HG02588 (cell line): ENCODE results near the gene RS1.

ENCODE experiments used
- ATAC-seq: cut with Tn5 transposase; IDR thresholded peaks from one replicate; pipeline ENCODE4 v1.9.1; 2021; ENCODE audit warnings: mild to moderate bottlenecking, moderate library complexity; ENCODE audit not compliant: unreplicated experiment

RS1 gene

GRCh38 chrX:18668071-18668835 lies 3.7 kb downstream of the RS1 start:
- ATAC-seq = no peak

DNA sequence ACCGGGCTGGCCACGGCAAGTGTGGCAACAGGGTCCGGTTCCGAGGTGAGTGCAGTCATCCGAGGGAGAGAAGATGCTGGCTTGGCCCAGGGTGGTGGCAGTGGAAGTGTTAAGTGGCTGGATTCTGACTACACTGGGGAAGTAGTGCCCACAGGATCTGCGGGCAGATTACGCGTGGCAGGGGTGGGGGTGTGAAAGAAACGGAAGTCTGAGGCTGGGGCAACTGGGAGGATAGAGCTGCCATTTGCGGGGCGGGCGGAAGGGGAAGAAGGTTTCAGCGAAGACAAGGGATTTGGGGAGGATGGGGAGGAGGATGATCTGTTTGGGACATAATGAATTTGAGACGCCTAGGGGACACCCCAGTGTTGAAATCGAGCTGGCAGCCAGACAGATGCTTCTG lies 5.3 kb downstream of the RS1 start:
- ATAC-seq = no peak

- ATAC-seq = no peak
Measured at GRCh38 chrX:18664947-18665346, 7.0 kb downstream of the RS1 start.

GRCh38 chrX:18661273-18661672 lies 10.6 kb downstream of the RS1 start:
- no peak for ATAC-seq

GRCh38 chrX:18654875-18655836 lies 16.8 kb downstream of the RS1 start:
- ATAC-seq = no peak

- no peak for ATAC-seq
Measured at GRCh38 chrX:18652636-18653035, 19.3 kb downstream of the RS1 start.

- ATAC-seq = no peak
Measured at GRCh38 chrX:18650662-18651061, 21.2 kb downstream of the RS1 start.

DNA sequence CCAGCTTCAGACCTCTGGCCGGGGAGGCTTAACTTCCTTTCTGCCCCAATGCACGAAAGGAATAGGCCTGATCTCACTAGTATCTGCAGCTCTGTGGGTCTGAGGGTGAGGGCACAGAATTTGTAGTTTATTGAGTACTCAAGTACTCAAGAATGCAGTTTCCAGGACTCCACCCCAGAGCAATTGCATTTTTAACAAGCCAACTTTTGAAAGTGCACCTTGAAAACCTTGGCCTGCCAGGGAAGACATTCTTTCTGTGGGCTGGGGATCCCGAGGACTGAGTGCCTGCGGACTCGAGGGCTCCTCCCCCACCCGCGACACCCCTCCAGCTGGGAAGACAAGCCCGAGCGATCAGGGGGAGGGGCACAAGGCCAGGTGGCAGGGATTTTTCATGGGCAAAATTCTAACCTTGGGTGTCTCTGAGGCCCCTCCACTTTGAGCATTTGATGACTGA lies 22.4 kb downstream of the RS1 start:
- no peak for ATAC-seq

DNA sequence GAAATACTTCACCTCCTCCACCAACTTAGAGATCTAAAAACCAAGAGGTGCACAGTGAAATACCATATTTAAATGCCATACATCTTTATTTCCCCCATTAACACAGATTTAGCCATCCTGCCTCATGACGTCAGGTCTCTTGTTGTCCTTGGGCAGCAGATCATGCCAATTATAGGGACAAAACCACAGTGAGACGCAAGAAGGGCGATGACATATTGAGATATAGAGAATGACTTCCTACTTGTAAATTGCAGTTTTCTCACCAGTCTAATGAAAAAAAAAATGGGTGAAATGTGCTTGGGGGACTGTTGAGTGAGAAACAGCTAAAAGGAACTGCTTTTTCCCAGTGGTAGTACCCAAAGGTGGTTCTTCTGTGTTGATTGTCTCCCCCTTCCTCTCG lies 24.3 kb downstream of the RS1 start:
- no peak for ATAC-seq

DNA sequence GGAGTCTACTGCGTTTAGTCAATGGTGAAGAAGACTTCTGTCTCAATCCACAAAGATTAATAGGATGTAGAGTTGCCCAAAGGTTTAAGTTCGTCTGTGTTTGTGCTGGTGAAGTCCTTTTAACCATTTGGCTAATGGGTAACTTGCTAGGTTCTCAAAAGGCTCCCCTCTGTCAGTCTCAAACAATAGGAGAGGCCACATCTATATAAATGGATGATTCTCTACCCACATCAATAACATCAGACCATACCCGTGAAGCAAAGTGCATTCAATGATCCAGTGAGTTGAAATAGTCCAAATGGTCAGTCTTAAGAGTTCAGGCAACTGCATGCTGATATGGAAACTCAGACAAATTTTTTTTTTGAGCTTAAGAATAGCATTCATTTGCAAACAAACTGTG lies 28.1 kb downstream of the RS1 start:
- no peak for ATAC-seq

DNA sequence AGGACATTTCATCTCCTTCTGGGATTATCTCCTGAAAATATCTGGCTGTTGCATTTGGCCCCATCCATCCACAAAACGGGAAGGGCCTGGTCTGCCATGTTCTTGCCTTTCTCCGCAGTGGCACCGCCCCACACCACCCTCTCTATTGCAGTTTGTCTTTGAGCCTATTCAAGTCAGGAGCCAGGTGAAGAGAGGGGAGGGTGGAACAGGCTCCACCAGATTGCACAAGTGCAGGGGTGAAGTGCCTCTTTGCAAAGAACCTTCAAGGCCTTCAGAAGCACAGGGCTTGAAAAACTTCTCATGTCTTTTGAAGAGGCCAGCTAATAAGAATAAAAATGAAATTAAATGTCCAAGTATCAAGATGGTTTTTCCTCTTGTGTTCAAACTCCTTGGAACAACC lies 28.7 kb downstream of the RS1 start:
- ATAC-seq = no peak

GRCh38 chrX:18640686-18641085 lies 31.2 kb downstream of the RS1 start:
- ATAC-seq = no peak

DNA sequence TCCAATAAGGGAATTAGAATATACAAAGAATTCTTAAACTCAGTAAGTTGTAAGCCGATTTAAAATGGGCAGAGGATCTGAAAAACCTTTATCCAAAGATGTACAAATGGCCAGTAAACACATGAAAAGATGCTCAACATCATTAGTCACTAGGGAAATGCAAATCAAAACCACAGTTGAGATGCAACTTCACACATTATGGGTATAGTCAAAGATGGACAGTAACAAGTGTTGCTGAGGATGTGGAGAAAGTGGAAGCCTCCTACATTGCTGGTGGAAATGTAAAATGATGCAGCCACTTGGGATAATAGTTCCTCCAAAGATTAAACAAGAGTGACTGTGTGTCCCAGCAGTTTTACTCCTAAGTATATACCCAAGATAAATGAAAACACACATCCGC lies 32.6 kb downstream of the RS1 start:
- ATAC-seq = no peak

DNA sequence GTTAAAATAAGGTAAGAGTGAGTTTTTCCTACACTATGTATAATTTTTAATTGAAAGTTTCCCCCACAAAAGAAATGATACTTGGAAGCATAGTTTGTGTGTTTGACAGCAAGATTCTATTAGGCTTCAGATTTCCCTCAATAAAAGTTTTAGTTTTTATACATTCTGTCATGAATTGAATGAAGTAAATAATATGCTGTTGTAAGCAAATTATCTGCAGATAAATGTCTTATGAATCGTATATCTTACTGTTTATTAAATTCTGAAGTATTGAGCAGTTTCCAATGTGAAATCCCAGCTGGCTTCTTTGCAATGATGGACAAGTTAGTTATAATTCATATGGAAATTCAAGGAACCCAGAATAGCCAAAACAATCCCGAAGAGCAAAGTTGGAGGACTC lies 33.5 kb downstream of the RS1 start:
- ATAC-seq = no peak

- no peak for ATAC-seq
Measured at GRCh38 chrX:18630934-18631333, 41.0 kb downstream of the RS1 start.

- ATAC-seq = no peak
Measured at GRCh38 chrX:18624599-18624998, 47.3 kb downstream of the RS1 start.

GRCh38 chrX:18620349-18620748 lies 51.6 kb downstream of the RS1 start:
- ATAC-seq = no peak

DNA sequence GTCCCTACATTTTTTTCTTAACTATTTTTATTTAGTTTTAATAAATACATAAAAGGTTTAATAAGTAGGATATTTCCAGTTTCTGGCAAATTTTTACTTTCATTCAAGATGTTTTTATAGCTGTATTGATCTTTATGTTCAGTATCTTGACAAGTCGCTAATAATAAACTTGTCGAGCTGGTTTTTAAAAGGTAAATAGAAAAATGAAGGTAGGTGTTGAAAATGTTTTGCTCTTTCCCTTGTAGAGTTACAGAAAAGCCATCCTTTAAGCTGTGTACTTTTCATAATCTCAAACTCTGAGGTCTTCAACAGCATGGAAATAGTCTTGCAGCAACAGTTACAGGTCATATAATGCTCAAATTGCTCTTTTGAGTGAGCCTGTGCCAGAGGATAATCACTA lies 52.6 kb downstream of the RS1 start:
- ATAC-seq = no peak

DNA sequence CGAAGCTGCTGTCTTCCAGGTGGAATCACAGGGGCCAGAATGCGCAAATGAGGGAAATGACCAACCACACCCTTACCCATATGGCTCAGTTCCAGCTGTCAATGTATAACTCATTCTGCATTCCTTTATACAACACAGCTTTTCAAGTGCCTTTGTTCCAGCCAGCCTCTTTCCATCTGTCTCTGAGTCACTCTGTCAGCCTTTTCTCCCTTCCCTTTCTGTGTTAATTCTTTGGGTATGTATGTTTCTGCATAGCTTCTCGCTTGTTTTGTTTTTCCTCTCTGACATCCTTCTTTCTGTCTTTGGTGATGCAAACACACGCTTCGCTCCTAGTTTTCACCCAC lies 54.5 kb downstream of the RS1 start:
- no peak for ATAC-seq

DNA sequence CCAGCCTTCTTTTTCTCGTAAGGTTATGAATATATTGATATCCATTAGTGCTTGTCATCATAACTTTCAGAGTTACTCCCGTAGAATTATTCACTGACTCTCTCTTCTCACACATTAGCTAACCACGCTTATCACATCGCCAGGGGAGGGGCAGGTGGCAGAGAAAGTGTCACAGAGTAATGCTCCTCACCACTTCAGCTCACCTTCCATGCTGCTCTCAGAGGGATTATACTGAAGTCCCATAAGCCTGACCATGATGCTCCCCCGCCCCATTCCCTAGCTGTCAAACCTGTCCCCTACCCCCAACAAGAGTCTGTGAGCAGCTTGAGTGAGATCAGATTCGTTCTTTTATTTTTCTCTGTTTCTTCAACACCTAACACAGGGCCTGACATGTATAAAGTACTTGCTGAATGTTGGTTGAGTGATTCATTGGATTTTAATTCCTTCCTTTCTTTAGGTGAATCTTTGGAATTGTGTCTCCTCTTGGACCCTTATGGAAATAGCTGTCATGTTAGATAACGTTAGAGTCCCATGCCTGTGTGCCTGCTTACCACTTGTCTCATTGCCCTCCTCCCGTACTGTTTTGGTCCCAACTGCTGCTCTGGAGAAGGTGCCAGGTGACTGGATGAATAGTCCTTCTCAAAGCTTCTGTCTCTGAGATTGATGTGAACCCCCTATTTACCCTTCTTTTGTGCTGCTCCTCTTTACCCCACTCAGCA lies 55.1 kb downstream of the RS1 start:
- ATAC-seq = no peak

DNA sequence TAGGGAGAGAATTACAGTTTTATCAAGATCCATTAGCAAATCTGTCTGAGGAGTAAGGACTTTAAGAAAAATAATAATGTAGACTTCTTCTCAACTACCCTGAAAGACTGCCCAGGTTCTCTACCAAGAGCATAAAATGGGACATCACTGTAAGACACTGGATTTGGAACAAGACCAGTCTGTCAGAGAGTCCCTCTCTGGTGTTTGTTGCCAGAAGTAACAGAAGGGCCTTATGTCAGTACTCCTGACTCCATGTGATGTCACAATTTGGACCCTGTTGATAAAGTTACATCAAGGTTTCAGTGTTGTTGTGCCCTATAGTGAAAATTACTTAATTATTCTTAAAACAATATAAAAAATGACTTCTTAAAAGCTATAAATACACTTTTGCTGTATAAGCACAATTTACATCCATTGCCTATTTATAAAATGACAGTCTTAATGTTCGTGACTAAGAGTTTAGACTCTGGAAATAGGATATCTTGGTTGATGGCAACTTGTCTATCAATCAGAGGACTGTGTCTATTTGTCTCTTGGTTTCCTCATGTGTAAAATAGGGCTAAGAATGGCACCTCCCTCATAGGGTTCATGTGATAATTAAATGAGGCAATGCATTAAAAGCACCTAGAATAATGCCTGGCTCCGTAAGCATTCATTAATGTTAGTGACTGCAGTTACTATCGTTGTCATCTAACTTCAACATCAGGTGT lies 57.8 kb downstream of the RS1 start:
- no peak for ATAC-seq
